GM19395 (cell line): ENCODE results near the gene KIR2DL1.
"Not testable (repeated sequence)": the region's sequence is repeated elsewhere in the genome, so short reads cannot be mapped to it uniquely, and the experiment has no call there.

Source experiments
- ATAC-seq: cut with Tn5 transposase; IDR thresholded peaks from one replicate; pipeline ENCODE4 v1.9.1; 2021; ENCODE audit warnings: mild to moderate bottlenecking, moderate library complexity; ENCODE audit not compliant: unreplicated experiment

KIR2DL1 gene

GRCh38 chr19:54771018-54771960 is 1.7 kb downstream of the KIR2DL1 start:
- ATAC-seq = not testable (repeated sequence)

- ATAC-seq = not testable (repeated sequence)
Measured at GRCh38 chr19:54772666-54773065, 3.1 kb downstream of the KIR2DL1 start.

- not testable (repeated sequence) for ATAC-seq
Measured at GRCh38 chr19:54775095-54775815, 5.7 kb downstream of the KIR2DL1 start.

GRCh38 chr19:54775830-54776229 is 6.2 kb downstream of the KIR2DL1 start:
- ATAC-seq = not testable (repeated sequence)

- ATAC-seq = not testable (repeated sequence)
Measured at GRCh38 chr19:54777851-54778250, 8.3 kb downstream of the KIR2DL1 start.

GRCh38 chr19:54778896-54779295 is 9.3 kb downstream of the KIR2DL1 start:
- not testable (repeated sequence) for ATAC-seq

GRCh38 chr19:54782916-54783315 is 13.3 kb downstream of the KIR2DL1 start:
- not testable (repeated sequence) for ATAC-seq

GRCh38 chr19:54786091-54786723 is 16.6 kb downstream of the KIR2DL1 start:
- ATAC-seq = not testable (repeated sequence)

GRCh38 chr19:54788154-54788553 is 18.6 kb downstream of the KIR2DL1 start:
- not testable (repeated sequence) for ATAC-seq

GRCh38 chr19:54790711-54791110 is 21.1 kb downstream of the KIR2DL1 start:
- ATAC-seq = no peak

GRCh38 chr19:54791476-54791875 is 21.9 kb downstream of the KIR2DL1 start:
- no peak for ATAC-seq

GRCh38 chr19:54792814-54793213 is 23.2 kb downstream of the KIR2DL1 start:
- ATAC-seq = no peak

- no peak for ATAC-seq
Measured at GRCh38 chr19:54795758-54796157, 26.2 kb downstream of the KIR2DL1 start.

GRCh38 chr19:54803410-54803809 is 33.8 kb downstream of the KIR2DL1 start, which contains the start of gene KIR2DL4:
KIR2DL4 (plus strand) TSS chr19:54803610; CDS start chr19:54803652, 42 bp downstream.
- ATAC-seq = no peak

- ATAC-seq = no peak
Measured at GRCh38 chr19:54804101-54804500, 34.5 kb downstream of the KIR2DL1 start.

GRCh38 chr19:54804571-54804970 is 35.0 kb downstream of the KIR2DL1 start:
- ATAC-seq = no peak

- no peak for ATAC-seq
Measured at GRCh38 chr19:54805665-54806515, 36.3 kb downstream of the KIR2DL1 start.

- no peak for ATAC-seq
Measured at GRCh38 chr19:54806516-54806838, 36.9 kb downstream of the KIR2DL1 start.

GRCh38 chr19:54814571-54814970 is 45.0 kb downstream of the KIR2DL1 start:
- not testable (repeated sequence) for ATAC-seq

GRCh38 chr19:54816251-54816650 is 46.7 kb downstream of the KIR2DL1 start, which contains the start of gene KIR3DL1:
KIR3DL1 (plus strand) TSS chr19:54816468.
- not testable (repeated sequence) for ATAC-seq
